Sciatic nerve (tissue), 2 donors: ENCODE results near the gene DMD. TPM values are rescaled to one million over a fixed set of nuclear protein-coding genes. Genes with fewer than 3 reads are reported as not detected.
"Not testable (repeated sequence)": the region's sequence is repeated elsewhere in the genome, so short reads cannot be mapped to it uniquely, and the experiment has no call there.

Experiments
- ATAC-seq: fragments of 200-7000 bp; cut with Tn5 transposase; one replicate; pipeline ENCODE4 v1.9.1; 2020; ENCODE audit warnings: mild to moderate bottlenecking, moderate library complexity
- DNase-seq: peaks from one replicate; pipeline ENCODE4 v3.0.0-alpha.2; 2020; ENCODE audit warnings: low spot score
- intact Hi-C: fragments of 100-400 bp; cut with DNase I; formaldehyde crosslinking; loops from one replicate; pipeline ENCODE4 v1.14.2; 2022
- total RNA-seq: library from RNA; stranded (reverse); fragmentation: NEBNext Ultra II Directional; extraction: Animal tissue kit (Norgen Biotek cat#: 25700); gene quantifications from one replicate; pipeline ENCODE4 v1.2.1, GENCODE V29; 2021
- donor health status: DM: no; HTN: no; CAD: no.
- donor health status: DM: no; HTN: no; CAD: no.

Gene DMD
- total RNA-seq, 1 donor from 2014 or later = 306 TPM

- intact Hi-C loops = no loop called here
Observed at GRCh38 chrX:32010948-32011347, 1200.4 kb downstream of the DMD start.

GRCh38 chrX:32010212-32010611 is 1201.1 kb downstream of the DMD start:
- no peak for DNase-seq
- intact Hi-C loops = no loop called here
- ATAC-seq = no peak

More at GRCh38 chrX:32010948-32011347, 1200.4 kb downstream of the DMD start:
- DNase-seq (no peak), ATAC-seq (no peak)

- DNase-seq (no peak), ATAC-seq (no peak)
- intact Hi-C loops = no loop called here
Observed at GRCh38 chrX:31993637-31994036, 1217.7 kb downstream of the DMD start.

GRCh38 chrX:31988975-31989374 is 1222.4 kb downstream of the DMD start:
- ATAC-seq = no peak
- no peak for DNase-seq
- intact Hi-C loops = no loop called here

GRCh38 chrX:31981546-31982062 is 1229.7 kb downstream of the DMD start:
- DNase-seq = no peak
- no peak for ATAC-seq
- intact Hi-C loops = no loop called here

- no peak for DNase-seq
- intact Hi-C loops = no loop called here
- no peak for ATAC-seq
Observed at GRCh38 chrX:31969714-31970113, 1241.6 kb downstream of the DMD start.

- no peak for ATAC-seq
Observed at GRCh38 chrX:31962256-31962655, 1249.1 kb downstream of the DMD start.

GRCh38 chrX:31934842-31935370 is 1276.4 kb downstream of the DMD start:
- DNase-seq (no peak), ATAC-seq (no peak)
- intact Hi-C loops = no loop called here

More at GRCh38 chrX:31962256-31962655, 1249.1 kb downstream of the DMD start:
- no peak for DNase-seq
- intact Hi-C loops = no loop called here

GRCh38 chrX:31934015-31934414 is 1277.3 kb downstream of the DMD start:
- no peak for ATAC-seq
- intact Hi-C loops = no loop called here
- DNase-seq = no peak

GRCh38 chrX:31932769-31933168 is 1278.6 kb downstream of the DMD start:
- no peak for ATAC-seq
- no peak for DNase-seq
- intact Hi-C loops = no loop called here

GRCh38 chrX:31932320-31932719 is 1279.0 kb downstream of the DMD start:
- intact Hi-C loops, DNase-seq, ATAC-seq: not testable (repeated sequence)

- intact Hi-C loops = no loop called here
- no peak for DNase-seq
- ATAC-seq = no peak
Observed at GRCh38 chrX:31931225-31931624, 1280.1 kb downstream of the DMD start.

- no peak for ATAC-seq
- intact Hi-C loops = no loop called here
- no peak for DNase-seq
Observed at GRCh38 chrX:31929366-31929765, 1282.0 kb downstream of the DMD start.

- intact Hi-C loops = no loop called here
Observed at GRCh38 chrX:31921236-31921635, 1290.1 kb downstream of the DMD start.

GRCh38 chrX:31909850-31910572 is 1301.3 kb downstream of the DMD start:
- no peak for ATAC-seq
- intact Hi-C loops = no loop called here
- no peak for DNase-seq

More at GRCh38 chrX:31921236-31921635, 1290.1 kb downstream of the DMD start:
- no peak for DNase-seq
- no peak for ATAC-seq

GRCh38 chrX:31894152-31894551 is 1317.2 kb downstream of the DMD start:
- ATAC-seq (no peak), DNase-seq (no peak)
- intact Hi-C loops = no loop called here

- no peak for DNase-seq
- intact Hi-C loops = no loop called here
- ATAC-seq = no peak
Observed at GRCh38 chrX:31893525-31893924, 1317.8 kb downstream of the DMD start.

GRCh38 chrX:31889088-31889487 is 1322.3 kb downstream of the DMD start:
- intact Hi-C loops = no loop called here
- no peak for ATAC-seq
- DNase-seq = no peak

- intact Hi-C loops = no loop called here
- ATAC-seq (no peak), DNase-seq (no peak)
Observed at GRCh38 chrX:31884535-31884934, 1326.8 kb downstream of the DMD start.

GRCh38 chrX:31872007-31872406 is 1339.3 kb downstream of the DMD start:
- DNase-seq = no peak
- intact Hi-C loops = no loop called here
- no peak for ATAC-seq

GRCh38 chrX:31870267-31870666 is 1341.1 kb downstream of the DMD start:
- DNase-seq = no peak
- no peak for ATAC-seq
- intact Hi-C loops = no loop called here
